A673 (cell line): ENCODE data around the gene IPO13. TPM values are rescaled to one million over a fixed set of nuclear protein-coding genes. Genes with fewer than 3 reads are reported as not detected.

Source experiments
- BruUV-seq: library from RNA; stranded (reverse); fragments of 400-500 nt; replicated peaks from 2 replicates; lab custom pipeline; 2021; lab: Mats Ljungman, UMichigan
- CTCF ChIA-PET: fragments of 300-600 bp; sonication (Branson Sonifier 250); formaldehyde crosslinking; loops from one replicate; lab custom pipeline; 2022; ENCODE audit warnings: antibody characterized with exemption; lab: Charles Lee
- POLR2A ChIA-PET: fragments of 300-600 bp; sonication (Branson Sonifier 250); formaldehyde crosslinking; loops from one replicate; lab custom pipeline; 2022; ENCODE audit warnings: antibody characterized with exemption; ENCODE audit not compliant: low non-redundant PET; lab: Charles Lee
- DNase-seq: peaks from one replicate; pipeline ENCODE4 v3.0.0-alpha.2; 2015; ENCODE audit warnings: low spot score
- H3K27ac ChIP-seq: fragments of 200-600 bp; sonication (generic); 2 replicates; pipeline ENCODE4 v1.5.1; 2016; ENCODE audit warnings: mixed run types, low read depth, mild to moderate bottlenecking, mixed read lengths, antibody characterized with exemption, low read length; ENCODE audit not compliant: poor library complexity, severe bottlenecking
- H3K27me3 ChIP-seq: fragments of 200-600 bp; sonication (generic); replicated peaks from 2 replicates; pipeline ENCODE4 v1.6.1; 2017; ENCODE audit warnings: mixed run types, low read depth, mild to moderate bottlenecking, mixed read lengths, antibody characterized with exemption, low read length; ENCODE audit not compliant: insufficient read depth, poor library complexity
- H3K36me3 ChIP-seq: fragments of 200-600 bp; sonication (generic); 2 replicates; pipeline ENCODE4 v1.6.1; 2016; ENCODE audit warnings: mixed run types, mild to moderate bottlenecking, mixed read lengths, antibody characterized with exemption, low read length; ENCODE audit not compliant: insufficient read depth, poor library complexity, severe bottlenecking
- H3K4me1 ChIP-seq: fragments of 200-600 bp; sonication (generic); 2 replicates; pipeline ENCODE4 v1.6.1; 2017; ENCODE audit warnings: mixed run types, mild to moderate bottlenecking, mixed read lengths, antibody characterized with exemption, low read length; ENCODE audit not compliant: insufficient read depth, poor library complexity, severe bottlenecking
- H3K4me3 ChIP-seq: fragments of 200-600 bp; sonication (generic); 2 replicates; pipeline ENCODE4 v1.5.1; 2016; ENCODE audit warnings: low read depth, mixed run types, mild to moderate bottlenecking, mixed read lengths, low read length; ENCODE audit not compliant: poor library complexity, severe bottlenecking
- H3K9me3 ChIP-seq: fragments of 200-600 bp; sonication (generic); 2 replicates; pipeline ENCODE4 v1.6.1; 2016; ENCODE audit warnings: mixed run types, low read depth, mild to moderate bottlenecking, mixed read lengths, antibody characterized with exemption, low read length; ENCODE audit not compliant: poor library complexity, severe bottlenecking
- CTCF ChIP-seq: fragments of 300-800, 200-600 bp; sonication (generic); conservative IDR thresholded peaks from 2 replicates; pipeline ENCODE4 v1.5.1; 2017; ENCODE audit warnings: low read depth, mild to moderate bottlenecking, antibody characterized with exemption, low read length, moderate library complexity, mixed read lengths
- EZH2 ChIP-seq: fragments of 200-600 bp; sonication (generic); IDR thresholded peaks from 2 replicates; pipeline ENCODE4 v1.6.1; 2017; ENCODE audit warnings: borderline replicate concordance, low read depth, mild to moderate bottlenecking, mixed read lengths, antibody characterized with exemption, low read length; ENCODE audit not compliant: poor library complexity, severe bottlenecking
- intact Hi-C: fragments of 100-400 bp; cut with micrococcal nuclease; formaldehyde crosslinking; loops from one replicate; pipeline ENCODE4 v1.10.0; 2022; ENCODE audit not compliant: unreplicated experiment
- total RNA-seq: library from RNA; stranded (reverse); gene quantifications from 2 replicates; pipeline ENCODE4 v1.2.3, GENCODE V29; 2021

Gene IPO13
- total RNA-seq, 1 experiment from 2014 or later, result 53.4 TPM

GRCh38 chr1:43938383-43938782 lies 8.4 kb upstream of the IPO13 start:
- no peak overlapping the region for H3K4me3 ChIP-seq
- peaks cover 26% of the 10 kb centered on the region for H3K4me1 ChIP-seq
- H3K27me3 ChIP-seq, result no peaks in the 10 kb centered on the region
- no peak for DNase-seq
- intact Hi-C loops, result no loop called here
- CTCF ChIA-PET, result interaction anchor here (7.0 kb wide), 1 partner anchor 174 kb away, joined by 238 read pairs; no protein-coding TSS in a partner anchor
- POLR2A ChIA-PET, result interaction anchor here (0.6 kb wide), 1 partner anchor 93 kb away, joined by 5 read pairs; no protein-coding TSS in a partner anchor
- no peak for TF ChIP-seq CTCF
- no peak for TF ChIP-seq EZH2
- H3K27ac ChIP-seq, result no peak overlapping the region
- peaks cover 11% of the 10 kb centered on the region for H3K36me3 ChIP-seq
- H3K9me3 ChIP-seq, result no peaks in the 10 kb centered on the region
- BruUV-seq, result no TSS peak

- DNase-seq, result no peak
- no peak overlapping the region for H3K4me3 ChIP-seq
- BruUV-seq, result no TSS peak
- TF ChIP-seq EZH2 (no peak), CTCF (no peak)
- peaks cover 25% of the 10 kb centered on the region for H3K4me1 ChIP-seq
- ChIA-PET CTCF (no interaction called here), POLR2A (interaction anchor here (0.6 kb wide), 1 partner anchor 93 kb away, joined by 5 read pairs; no protein-coding TSS in a partner anchor)
- no peaks in the 10 kb centered on the region for H3K27me3 ChIP-seq
- peaks cover 11% of the 10 kb centered on the region for H3K36me3 ChIP-seq
- H3K9me3 ChIP-seq, result no peaks in the 10 kb centered on the region
- intact Hi-C loops, result no loop called here
- peak overlapping the region; percentile 11 for H3K27ac ChIP-seq
Observed at GRCh38 chr1:43938892-43939587, 7.7 kb upstream of the IPO13 start.

- no peak for DNase-seq
- CTCF ChIA-PET, result no interaction called here
- no TSS peak for BruUV-seq
- Histone ChIP-seq H3K27me3 (no peaks in the 10 kb centered on the region), H3K9me3 (no peaks in the 10 kb centered on the region), H3K36me3 (peaks cover 1% of the 10 kb centered on the region), H3K27ac (no peak overlapping the region), H3K4me3 (no peak overlapping the region), H3K4me1 (peaks cover 9% of the 10 kb centered on the region)
- TF ChIP-seq CTCF (no peak), EZH2 (no peak)
- intact Hi-C loops, result no loop called here
- POLR2A ChIA-PET, result no interaction called here
Observed at GRCh38 chr1:43942411-43942810, 4.3 kb upstream of the IPO13 start.
